Hepatocyte (in vitro differentiated cells): Measurements from ENCODE around the gene CSMD2. TPM values are rescaled to one million over a fixed set of nuclear protein-coding genes. Genes with fewer than 3 reads are reported as not detected.

Experiments
- DNase-seq: peaks from one replicate; pipeline ENCODE4 v3.0.0-alpha.2; 2016; ENCODE audit warnings: low spot score
- H2AFZ ChIP-seq: fragments of 200-600 bp; sonication (generic); 2 replicates; pipeline ENCODE4 v1.6.0; 2016; ENCODE audit warnings: antibody characterized with exemption, mild to moderate bottlenecking
- H3K27ac ChIP-seq: fragments of 200-600 bp; sonication (generic); 2 replicates; pipeline ENCODE4 v1.5.1; 2016; ENCODE audit warnings: mild to moderate bottlenecking
- H3K27me3 ChIP-seq: fragments of 200-600 bp; sonication (generic); 2 replicates; pipeline ENCODE4 v1.6.1; 2016
- H3K36me3 ChIP-seq: fragments of 200-600 bp; sonication (generic); replicated peaks from 2 replicates; pipeline ENCODE4 v1.5.1; 2016; ENCODE audit warnings: low read depth; ENCODE audit not compliant: insufficient read depth
- H3K4me1 ChIP-seq: fragments of 200-600 bp; sonication (generic); 2 replicates; pipeline ENCODE4 v1.5.1; 2016; ENCODE audit warnings: mild to moderate bottlenecking, moderate library complexity; ENCODE audit not compliant: insufficient read depth
- H3K4me2 ChIP-seq: fragments of 200-600 bp; sonication (generic); 2 replicates; pipeline ENCODE4 v1.6.0; 2016
- H3K4me3 ChIP-seq: fragments of 200-600 bp; sonication (generic); 2 replicates; pipeline ENCODE4 v1.5.1; 2016; ENCODE audit warnings: mild to moderate bottlenecking
- H3K79me2 ChIP-seq: fragments of 200-600 bp; sonication (generic); 2 replicates; pipeline ENCODE4 v1.6.0; 2017; ENCODE audit warnings: mild to moderate bottlenecking
- H3K9me2 ChIP-seq: fragments of 200-600 bp; sonication (generic); replicated peaks from 2 replicates; pipeline ENCODE4 v1.6.0; 2017; ENCODE audit warnings: mild to moderate bottlenecking; ENCODE audit not compliant: insufficient read depth
- H3K9me3 ChIP-seq: fragments of 200-600 bp; sonication (generic); 2 replicates; pipeline ENCODE4 v1.5.1; 2016; ENCODE audit warnings: low read depth, mild to moderate bottlenecking
- H4K20me1 ChIP-seq: fragments of 200-600 bp; sonication (generic); 2 replicates; pipeline ENCODE4 v1.6.0; 2016; ENCODE audit warnings: mild to moderate bottlenecking; ENCODE audit not compliant: insufficient read depth, poor library complexity, severe bottlenecking
- CTCF ChIP-seq: fragments of 200-600 bp; sonication (generic); IDR thresholded peaks from 2 replicates; pipeline ENCODE4 v1.5.1; 2016; ENCODE audit warnings: antibody characterized with exemption, mild to moderate bottlenecking; ENCODE audit not compliant: poor library complexity
- EZH2 ChIP-seq: fragments of 200-600 bp; sonication (generic); IDR thresholded peaks from 2 replicates; pipeline ENCODE4 v1.6.1; 2016; ENCODE audit warnings: antibody characterized with exemption, mild to moderate bottlenecking, borderline replicate concordance
- EZH2phosphoT487 ChIP-seq: fragments of 200-600 bp; sonication (generic); IDR thresholded peaks from one replicate; pipeline ENCODE4 v1.6.1; 2018; ENCODE audit warnings: antibody characterized with exemption, mild to moderate bottlenecking, low read depth, moderate library complexity; ENCODE audit not compliant: unreplicated experiment, severe bottlenecking
- WGBS: methylation state at CpG from one replicate; pipeline ENCODE4 v1.1.6; 2016; ENCODE audit warnings: low lambda C conversion rate; ENCODE audit errors: missing lambda C conversion rate; 5-methylcytosine and 5-hydroxymethylcytosine counted together
- polyA plus RNA-seq: library from polyadenylated mRNA; unstranded; fragments of >200 nt; fragmentation: Nextera tagmentation; extraction: Ambion mirVana; gene quantifications from 2 replicates; pipeline ENCODE4 v1.2.1, GENCODE V29; 2016
- total RNA-seq: library from RNA; depleted of rRNA; stranded (reverse); fragments of >200 nt; gene quantifications from 2 replicates; pipeline ENCODE4 v1.2.3, GENCODE V29; 2014

The CSMD2 gene
- total and polyA plus RNA-seq, 2 experiments from 2014 or later: 0.10 to 0.37 TPM

GRCh38 chr1:33657833-33658232 is 507.2 kb downstream of the CSMD2 start:
- Histone ChIP-seq H3K27ac (no peak overlapping the region), H3K36me3 (no peaks in the 10 kb centered on the region), H2AFZ (no peak overlapping the region), H3K27me3 (no peaks in the 10 kb centered on the region), H3K4me3 (no peak overlapping the region), H3K79me2 (no peaks in the 10 kb centered on the region), H3K9me3 (no peaks in the 10 kb centered on the region), H3K4me1 (peaks cover 6% of the 10 kb centered on the region), H3K4me2 (no peak overlapping the region), H3K9me2 (no peaks in the 10 kb centered on the region), H4K20me1 (no peaks in the 10 kb centered on the region)
- WGBS: 97% methylated on average over 12 of the region's 12 CpGs
- no peak for DNase-seq
- no peak for TF ChIP-seq EZH2
- no peak for TF ChIP-seq EZH2phosphoT487
- TF ChIP-seq CTCF: no peak

- no peak overlapping the region for H3K4me3 ChIP-seq
- H3K27ac ChIP-seq: no peak overlapping the region
Observed at GRCh38 chr1:33656467-33657005, 508.5 kb downstream of the CSMD2 start.

GRCh38 chr1:33655496-33655895 is 509.5 kb downstream of the CSMD2 start:
- Histone ChIP-seq H2AFZ (no peak overlapping the region), H3K27ac (no peak overlapping the region), H3K9me2 (no peaks in the 10 kb centered on the region), H3K4me1 (peaks cover 4% of the 10 kb centered on the region), H3K4me3 (no peak overlapping the region), H3K27me3 (no peaks in the 10 kb centered on the region), H4K20me1 (no peaks in the 10 kb centered on the region), H3K79me2 (no peaks in the 10 kb centered on the region), H3K36me3 (no peaks in the 10 kb centered on the region), H3K4me2 (no peak overlapping the region), H3K9me3 (no peaks in the 10 kb centered on the region)
- DNase-seq: no peak
- WGBS: 77% methylated on average over 7 of the region's 7 CpGs
- TF ChIP-seq EZH2: no peak
- no peak for TF ChIP-seq EZH2phosphoT487
- TF ChIP-seq CTCF: no peak

More at GRCh38 chr1:33656467-33657005, 508.5 kb downstream of the CSMD2 start:
- no peaks in the 10 kb centered on the region for H3K79me2 ChIP-seq
- H3K4me1 ChIP-seq: peaks cover 6% of the 10 kb centered on the region
- H3K36me3 ChIP-seq: no peaks in the 10 kb centered on the region
- no peaks in the 10 kb centered on the region for H3K9me2 ChIP-seq
- no peak overlapping the region for H3K4me2 ChIP-seq
- 77% methylated on average over 3 of the region's 3 CpGs for WGBS
- TF ChIP-seq CTCF: no peak
- no peak for TF ChIP-seq EZH2phosphoT487
- TF ChIP-seq EZH2: no peak
- no peaks in the 10 kb centered on the region for H4K20me1 ChIP-seq
- H3K27me3 ChIP-seq: no peaks in the 10 kb centered on the region
- DNase-seq: no peak
- H3K9me3 ChIP-seq: no peaks in the 10 kb centered on the region
- no peak overlapping the region for H2AFZ ChIP-seq
